ENCODE data around the gene DIS3L2. TPM values are rescaled to one million over a fixed set of nuclear protein-coding genes. Genes with fewer than 3 reads are reported as not detected.
"Not testable (repeated sequence)": the region's sequence is repeated elsewhere in the genome, so short reads cannot be mapped to it uniquely, and the experiment has no call there.

Gene DIS3L2
- total RNA-seq, 2 experiments from 2014 or later, result 30.6 to 33.7 TPM

DNA sequence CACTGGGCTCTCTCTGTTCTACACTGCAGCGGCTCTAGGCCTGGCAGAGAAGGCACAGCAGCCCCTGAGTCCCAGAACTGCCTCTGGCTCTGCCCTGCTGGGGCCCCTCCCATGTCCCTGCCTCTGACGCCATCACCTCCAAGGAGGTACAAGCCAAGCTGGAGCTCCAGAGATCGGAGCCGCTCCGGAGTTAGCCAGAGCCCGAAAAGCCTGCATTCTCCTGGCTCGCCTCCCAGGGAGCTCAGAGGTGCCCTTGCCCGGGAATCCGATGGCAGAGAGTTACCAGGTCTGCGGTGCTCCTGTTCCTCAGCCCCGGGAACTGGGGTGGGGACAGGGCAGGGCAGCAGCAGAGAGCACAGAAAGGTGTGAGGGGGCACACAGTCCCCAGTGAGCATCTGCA is 370.1 kb downstream of the DIS3L2 start:
- CTCF ChIA-PET, POLR2A ChIA-PET: not testable (repeated sequence)

DNA sequence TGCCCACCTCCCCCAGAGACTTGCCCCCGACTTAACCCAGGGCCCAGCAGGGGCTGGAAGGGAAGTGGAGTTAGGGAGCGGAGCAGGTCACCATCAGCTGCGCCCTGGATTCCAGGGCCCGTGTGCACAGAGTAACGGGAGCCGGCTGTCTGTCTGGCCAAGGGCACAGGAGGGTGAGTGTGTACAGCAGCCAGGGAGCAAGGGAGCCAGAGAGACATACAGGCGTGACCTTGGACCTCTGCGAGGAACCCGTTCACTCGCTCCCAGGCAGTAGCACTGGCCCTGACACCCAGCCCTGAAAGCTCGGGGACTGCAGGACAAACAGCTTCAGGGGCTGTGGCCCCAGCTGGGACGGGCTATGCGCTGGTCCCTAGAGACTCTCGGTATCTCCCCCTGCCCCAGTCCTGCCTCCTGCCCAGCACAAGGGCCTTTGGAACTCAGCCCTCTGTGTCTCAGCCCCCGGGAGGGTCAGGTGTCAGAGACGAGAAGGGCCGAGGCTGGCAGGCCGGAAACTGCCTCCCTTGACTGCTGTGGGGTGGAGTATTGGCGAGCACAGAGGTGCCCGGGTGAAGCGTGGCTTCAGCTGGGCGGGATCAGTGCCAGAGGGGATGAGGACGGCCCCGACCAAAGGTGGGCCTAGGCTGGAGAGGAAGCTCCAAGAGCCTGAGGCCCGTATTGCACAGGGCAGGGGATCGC is 370.9 kb downstream of the DIS3L2 start:
- CTCF ChIA-PET, POLR2A ChIA-PET: not testable (repeated sequence)

DNA sequence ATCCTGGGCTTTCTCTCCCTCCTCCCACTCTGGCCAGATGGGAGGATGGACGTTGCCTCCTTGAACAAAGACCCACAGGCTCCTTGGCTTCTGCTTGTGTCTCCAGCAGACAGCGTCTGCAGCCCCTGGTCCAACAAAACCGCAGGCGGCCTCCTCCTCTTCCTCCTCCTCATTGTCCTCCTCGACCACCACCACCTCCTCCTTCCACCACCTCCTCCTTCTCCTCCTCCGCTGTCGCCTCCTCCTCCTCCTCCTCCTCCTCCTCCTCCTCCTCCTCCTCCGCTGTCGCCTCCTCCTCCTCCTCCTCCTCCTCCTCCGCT is 371.4 kb downstream of the DIS3L2 start:
- POLR2A ChIA-PET, result no interaction called here
- CTCF ChIA-PET, result no interaction called here

DNA sequence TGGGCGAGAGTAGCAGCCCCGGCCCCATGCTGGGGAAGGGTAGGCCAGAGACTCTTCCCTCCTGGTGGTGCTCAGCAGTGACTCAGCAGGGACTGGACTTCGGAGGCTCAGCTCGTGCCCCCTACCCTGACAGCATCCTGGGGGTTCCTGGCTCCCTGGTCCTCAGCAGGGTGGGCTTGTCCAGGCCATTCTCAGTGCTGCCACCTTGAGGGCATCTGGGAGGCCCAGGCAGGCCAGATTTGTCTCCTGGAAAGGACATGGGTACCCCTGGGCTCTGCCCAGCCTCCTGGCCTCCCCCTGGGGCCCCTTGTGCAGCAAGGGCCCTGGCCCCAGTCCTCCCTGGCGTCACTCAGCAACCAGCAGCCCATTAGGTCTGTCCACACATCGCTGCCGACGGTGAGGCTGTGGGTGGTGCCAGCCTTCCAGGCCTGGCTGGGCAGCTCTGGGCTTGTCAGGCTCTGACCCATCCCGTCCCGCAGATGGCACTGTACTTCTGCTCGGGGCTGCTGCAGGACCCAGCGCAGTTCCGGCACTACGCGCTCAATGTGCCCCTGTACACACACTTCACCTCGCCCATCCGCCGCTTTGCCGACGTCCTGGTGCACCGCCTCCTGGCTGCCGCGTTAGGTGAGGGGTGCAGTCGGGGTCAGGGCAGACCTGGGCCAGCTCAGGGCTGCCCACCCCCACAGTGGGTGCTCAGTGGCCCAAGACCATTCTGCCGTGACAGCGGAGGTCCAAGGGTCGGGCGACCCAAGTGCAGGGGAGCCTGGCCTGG is 372.0 kb downstream of the DIS3L2 start:
- ChIA-PET CTCF (interaction anchor here (0.8 to 0.9 kb wide), 2 partner anchors 10 to 408 kb away, joined by 3 read pairs; no protein-coding TSS in a partner anchor), POLR2A (no interaction called here)

DNA sequence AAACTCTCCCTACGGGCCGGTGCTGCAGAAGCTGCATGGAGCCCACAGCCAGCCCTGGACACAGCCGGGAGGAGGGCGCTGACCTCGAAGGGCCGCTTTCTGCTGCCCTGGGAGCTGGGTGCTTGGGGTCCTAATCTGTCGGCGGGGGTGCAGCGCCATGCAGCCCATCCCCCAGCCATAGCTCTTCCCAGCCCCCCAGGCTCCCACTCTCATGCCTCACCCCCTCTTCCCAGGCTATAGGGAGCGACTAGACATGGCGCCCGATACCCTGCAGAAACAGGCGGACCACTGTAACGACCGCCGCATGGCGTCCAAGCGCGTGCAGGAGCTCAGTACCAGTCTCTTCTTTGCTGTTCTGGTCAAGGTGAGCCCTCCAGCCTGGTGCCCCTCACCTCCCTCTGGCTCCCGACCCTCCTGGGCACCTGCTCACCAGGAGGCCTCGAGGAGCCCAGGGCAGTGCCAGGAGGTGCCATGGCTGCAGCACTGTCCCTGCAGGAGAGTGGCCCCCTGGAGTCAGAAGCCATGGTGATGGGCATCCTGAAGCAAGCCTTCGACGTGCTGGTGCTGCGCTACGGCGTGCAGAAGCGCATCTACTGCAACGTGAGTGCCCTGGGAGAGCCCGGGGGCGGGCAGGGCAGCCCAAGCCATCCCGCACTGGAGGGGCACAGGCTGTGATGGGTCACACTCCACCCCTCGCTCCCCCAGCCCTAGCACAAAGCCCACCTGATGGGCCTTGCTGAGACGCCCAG is 372.8 kb downstream of the DIS3L2 start:
- CTCF ChIA-PET, result interaction anchor here (0.8 to 0.9 kb wide), 2 partner anchors 11 to 409 kb away, joined by 3 read pairs; no protein-coding TSS in a partner anchor
- POLR2A ChIA-PET, result not testable (repeated sequence)

DNA sequence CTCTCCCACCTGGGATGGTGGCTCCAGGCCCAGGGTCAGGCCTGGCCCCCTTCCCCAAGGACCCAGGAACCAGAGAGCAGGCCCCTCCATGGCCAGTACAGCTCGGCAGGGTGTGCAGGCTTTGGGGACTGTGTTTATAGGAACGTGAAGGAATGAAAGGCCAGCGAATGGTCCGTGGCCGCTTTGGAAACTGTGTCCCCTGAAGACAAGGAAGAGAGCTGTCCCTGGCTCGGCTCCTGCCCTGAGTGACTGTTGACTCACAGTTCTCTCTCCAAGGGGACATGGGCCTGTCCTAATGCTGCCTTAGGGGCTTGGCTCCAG is 373.3 kb downstream of the DIS3L2 start:
- POLR2A ChIA-PET, result not testable (repeated sequence)
- CTCF ChIA-PET, result interaction anchor here (0.7 to 1.8 kb wide), 2 partner anchors 25 to 105 kb away, joined by 3 to 8 read pairs; no protein-coding TSS in a partner anchor

DNA sequence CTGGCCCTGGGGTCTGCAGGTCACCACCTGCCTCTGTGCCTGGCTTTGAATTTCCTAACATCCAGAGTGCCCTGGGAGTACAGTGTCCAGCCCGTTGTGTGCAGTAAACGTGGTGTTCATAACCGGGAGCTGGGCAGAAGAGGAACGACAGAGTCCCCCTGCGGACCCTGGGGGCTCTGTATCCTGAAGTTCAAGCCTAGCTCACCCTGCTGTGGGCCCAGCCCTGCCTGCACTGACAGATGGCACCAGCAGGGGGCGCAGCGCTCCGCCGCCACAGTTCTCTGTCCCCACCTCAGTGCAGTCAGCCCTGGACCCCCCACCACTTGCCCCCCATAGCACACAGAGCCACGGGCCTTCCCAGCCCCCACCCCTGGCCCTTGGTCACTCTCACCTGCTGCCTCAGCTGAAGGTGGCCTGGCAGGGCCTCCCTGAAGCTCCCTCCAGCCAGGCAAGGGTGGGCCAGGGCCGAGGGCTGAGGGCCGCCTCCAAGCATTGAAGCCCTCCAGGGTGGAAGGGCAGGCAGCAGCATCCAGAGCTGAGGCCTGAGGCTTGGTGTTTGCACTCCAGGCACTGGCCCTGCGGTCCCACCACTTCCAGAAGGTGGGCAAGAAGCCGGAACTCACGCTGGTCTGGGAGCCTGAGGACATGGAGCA is 373.8 kb downstream of the DIS3L2 start:
- POLR2A ChIA-PET, result not testable (repeated sequence)
- CTCF ChIA-PET, result interaction anchor here (0.7 to 1.8 kb wide), 4 partner anchors 26 to 187 kb away, joined by 3 to 8 read pairs (median 3); no protein-coding TSS in a partner anchor

DNA sequence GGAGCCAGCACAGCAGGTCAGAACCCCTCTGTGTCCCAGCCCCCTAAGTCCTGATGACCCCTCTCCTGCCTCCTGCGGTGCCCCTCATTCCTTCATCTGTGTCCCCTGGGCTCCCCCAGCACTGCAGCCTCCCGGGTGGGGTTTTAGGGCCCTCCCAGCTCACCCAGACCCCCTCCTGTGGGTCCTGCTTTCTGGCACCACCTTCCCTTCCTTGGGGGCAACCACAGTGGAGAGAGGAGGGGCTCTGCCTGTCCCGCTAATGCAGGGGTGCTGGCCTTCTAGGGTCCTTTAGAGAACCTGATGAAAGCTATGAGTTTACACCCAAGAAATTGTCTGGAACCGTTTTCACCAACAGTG is 374.3 kb downstream of the DIS3L2 start:
- ChIA-PET POLR2A (no interaction called here), CTCF (interaction anchor here (1.0 to 1.8 kb wide), 3 partner anchors 29 to 186 kb away, joined by 3 to 8 read pairs (median 3); no protein-coding TSS in a partner anchor)

DNA sequence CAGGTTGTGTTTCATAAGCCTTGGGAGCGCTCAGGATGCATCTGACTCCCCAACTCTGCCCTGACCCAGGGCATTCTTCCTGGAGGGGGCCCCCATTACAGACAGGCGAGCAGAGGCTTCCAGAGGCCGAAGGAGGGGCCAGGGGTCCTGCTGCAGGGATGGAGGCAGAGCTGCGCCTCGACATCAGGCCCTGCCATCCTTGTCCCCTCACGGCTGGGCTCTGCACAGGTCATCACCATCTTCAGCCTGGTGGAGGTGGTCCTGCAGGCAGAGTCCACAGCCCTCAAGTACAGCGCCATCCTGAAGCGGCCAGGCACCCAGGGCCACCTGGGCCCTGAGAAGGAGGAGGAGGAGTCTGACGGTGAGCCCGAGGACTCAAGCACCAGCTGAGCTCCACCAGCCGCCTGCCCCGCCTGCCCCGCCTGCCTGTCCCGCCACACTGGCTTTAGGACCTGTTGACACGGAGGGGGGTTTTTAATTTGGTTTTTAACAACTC is 374.8 kb downstream of the DIS3L2 start:
- ChIA-PET CTCF (interaction anchor here (1.0 to 1.8 kb wide), 2 partner anchors 104 to 186 kb away, joined by 3 to 8 read pairs; no protein-coding TSS in a partner anchor), POLR2A (no interaction called here)

DNA sequence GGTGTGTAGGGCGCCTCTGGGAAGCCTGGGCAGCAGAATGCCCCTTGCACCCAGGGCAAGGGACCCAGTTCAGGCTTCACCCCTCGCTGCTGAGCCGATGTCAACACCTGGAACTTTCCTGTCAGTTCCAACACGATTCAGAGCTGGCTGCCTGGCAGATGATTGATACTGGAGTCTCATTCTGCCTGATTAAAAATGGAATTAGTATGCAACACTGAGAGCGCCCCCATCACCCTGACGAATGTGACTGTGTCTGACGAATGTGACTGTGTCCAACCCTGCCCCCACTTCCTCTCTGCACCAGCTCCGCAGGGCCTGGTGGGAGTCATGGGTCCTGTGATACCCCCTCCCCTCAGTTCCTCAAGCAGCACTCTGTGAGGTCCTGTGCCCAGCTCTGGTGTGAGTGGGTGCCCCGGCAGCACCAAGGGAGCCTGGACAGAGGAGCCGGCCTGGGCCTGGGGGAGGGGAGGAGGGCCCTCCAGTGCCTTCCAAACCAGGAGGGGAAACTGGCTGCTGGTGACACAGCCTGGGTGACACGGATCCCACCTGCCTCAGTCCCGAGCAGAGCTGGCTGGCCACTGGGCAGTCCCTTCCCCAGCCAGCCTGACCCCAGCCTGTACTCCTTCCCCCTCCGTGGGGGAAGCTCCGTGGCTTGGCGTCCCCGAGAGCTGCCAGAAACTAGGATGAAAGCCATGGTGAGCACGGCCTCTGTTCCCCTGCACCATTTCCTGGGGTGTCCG is 375.6 kb downstream of the DIS3L2 start:
- ChIA-PET CTCF (interaction anchor here (0.6 kb wide), 1 partner anchor 458 kb away, joined by 4 read pairs; no protein-coding TSS in a partner anchor), POLR2A (no interaction called here)

DNA sequence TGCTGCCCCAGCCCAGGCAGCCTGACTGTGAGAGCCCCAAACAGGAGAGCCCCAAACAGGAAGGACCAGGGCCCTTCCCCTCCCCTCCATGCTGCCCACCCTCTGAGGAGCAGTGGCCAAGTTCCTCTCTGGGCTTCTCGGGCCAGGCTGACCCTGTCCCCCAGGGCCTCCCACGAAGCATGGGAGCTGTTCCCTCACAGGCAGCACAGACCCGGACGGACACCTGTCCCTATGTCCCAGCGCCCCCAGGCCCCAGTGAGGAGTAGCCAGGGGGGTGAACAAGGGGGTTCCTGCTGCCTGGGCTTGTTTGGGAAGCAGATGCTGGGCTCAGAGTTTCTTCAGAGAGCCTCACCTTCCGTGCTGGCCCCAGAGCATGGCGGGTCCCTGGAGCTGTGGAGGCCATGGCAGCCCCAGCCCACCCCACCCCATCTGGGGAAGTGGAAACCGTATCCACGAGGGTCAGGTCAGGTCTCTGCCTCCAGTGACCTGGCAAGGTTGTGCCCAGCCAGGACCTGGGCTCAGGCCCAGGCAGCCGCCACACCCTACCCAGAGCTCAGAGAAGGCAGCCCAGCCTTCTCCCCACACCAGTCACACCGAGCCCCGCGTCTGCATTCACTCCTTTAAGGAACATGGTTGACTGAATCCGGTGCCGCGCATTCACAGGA is 376.7 kb downstream of the DIS3L2 start:
- POLR2A ChIA-PET, result not testable (repeated sequence)

DNA sequence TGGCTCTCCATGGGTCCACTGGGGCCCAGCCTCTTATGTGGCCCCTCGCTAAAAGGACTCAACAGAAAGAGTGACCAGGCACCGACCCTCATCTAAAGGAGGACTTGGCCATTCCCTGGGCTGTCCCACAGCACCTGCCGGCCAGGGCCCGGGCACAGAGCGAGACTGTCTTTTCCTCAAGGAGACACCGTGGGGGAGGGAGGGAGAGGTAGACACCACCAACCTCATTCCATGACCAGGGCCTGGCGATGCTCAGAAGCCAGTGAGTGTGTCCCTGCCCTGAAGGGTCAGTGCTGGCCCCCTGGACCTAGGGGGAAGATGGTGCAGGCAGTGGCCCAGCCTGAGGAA is 377.2 kb downstream of the DIS3L2 start:
- ChIA-PET CTCF (no interaction called here), POLR2A (no interaction called here)

More for the DNA sequence above, 376.7 kb downstream of the DIS3L2 start:
- CTCF ChIA-PET, result interaction anchor here (0.6 kb wide), 1 partner anchor 459 kb away, joined by 4 read pairs; no protein-coding TSS in a partner anchor

DNA sequence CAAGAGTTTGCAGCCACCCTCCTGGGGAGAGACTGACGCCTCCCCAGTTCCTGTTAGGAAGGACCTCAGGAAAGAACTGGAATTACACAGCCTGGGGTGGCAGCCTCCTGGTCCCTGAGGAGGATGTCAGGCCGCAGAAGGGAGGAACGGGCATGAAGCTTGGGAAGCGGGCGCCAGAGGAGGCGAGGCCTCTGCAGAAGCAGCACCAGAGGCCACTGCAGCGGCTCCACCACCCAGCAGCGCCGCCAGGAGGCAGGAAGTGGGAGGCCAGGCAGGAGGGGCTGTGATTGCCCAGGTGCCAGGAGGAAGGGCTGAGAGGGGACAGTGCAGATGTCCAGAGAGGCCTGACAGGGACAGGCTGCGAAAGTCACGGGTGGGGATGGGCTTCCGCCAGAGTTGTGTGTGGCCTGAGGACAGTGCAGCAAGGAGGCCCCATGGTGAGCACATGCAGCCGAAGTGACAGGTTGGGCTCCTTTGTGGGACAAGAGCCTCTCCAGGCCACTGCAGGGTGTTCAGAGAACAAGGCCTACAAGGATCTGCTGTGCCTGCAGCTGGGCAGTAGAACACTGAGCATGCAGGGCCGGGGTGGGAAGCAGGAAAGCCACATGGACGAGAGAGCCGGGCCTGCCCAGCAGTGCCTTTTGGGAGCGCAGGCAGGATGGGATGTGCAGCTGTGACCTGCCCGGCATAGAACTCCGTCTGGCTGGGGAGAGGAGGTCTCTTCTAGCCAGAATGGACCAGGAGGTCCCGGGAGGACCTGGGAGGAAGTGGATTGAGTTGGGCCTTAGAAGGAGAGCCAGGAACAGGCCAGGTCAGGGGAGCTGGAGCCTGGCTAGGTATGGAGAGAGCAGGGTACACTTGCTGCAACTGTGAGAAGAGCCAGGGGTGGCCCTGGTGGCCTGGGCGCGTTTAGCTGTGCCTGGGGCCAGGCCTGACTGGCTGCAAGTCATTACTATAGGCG is 377.9 kb downstream of the DIS3L2 start:
- ChIA-PET CTCF (no interaction called here), POLR2A (no interaction called here)

DNA sequence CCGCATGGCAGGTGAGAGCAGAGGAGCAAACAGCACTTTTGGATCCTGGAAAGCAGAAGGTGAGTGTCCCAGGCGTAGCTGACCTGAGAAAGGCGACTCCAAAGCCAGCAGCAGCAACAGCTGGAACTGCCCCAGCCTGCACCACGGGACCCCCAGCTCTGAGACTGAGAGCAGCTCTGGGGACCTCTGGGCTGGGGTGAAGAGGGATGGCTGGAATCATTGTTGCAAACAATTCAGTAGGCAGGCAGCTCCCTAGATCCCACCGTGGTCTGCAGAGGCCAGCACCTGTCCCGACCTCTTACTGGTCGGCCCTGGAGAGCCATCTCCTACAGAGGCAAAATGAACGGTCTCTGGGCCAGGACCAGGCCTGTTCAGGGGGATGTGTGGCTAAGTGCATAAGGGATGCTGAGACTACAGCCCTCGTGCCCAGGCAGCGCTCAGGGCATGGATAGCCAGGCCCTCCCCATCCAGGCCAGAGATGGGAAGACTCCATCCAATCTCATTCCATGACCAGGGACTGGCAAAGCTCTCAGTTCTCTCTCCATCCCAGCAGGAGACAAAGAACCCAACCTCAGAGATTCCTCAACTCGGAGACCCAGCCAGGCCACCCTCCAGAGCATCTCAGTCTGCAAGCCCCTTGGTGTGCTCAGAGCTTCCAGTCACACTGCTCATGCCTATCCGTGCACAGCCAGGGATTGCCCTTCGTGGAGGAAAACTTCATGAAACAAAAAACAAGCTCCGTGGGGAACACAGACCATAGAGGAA is 378.8 kb downstream of the DIS3L2 start:
- ChIA-PET POLR2A (no interaction called here), CTCF (interaction anchor here (1.1 to 1.3 kb wide), 2 partner anchors 13 to 440 kb away, joined by 3 to 8 read pairs; no protein-coding TSS in a partner anchor)

DNA sequence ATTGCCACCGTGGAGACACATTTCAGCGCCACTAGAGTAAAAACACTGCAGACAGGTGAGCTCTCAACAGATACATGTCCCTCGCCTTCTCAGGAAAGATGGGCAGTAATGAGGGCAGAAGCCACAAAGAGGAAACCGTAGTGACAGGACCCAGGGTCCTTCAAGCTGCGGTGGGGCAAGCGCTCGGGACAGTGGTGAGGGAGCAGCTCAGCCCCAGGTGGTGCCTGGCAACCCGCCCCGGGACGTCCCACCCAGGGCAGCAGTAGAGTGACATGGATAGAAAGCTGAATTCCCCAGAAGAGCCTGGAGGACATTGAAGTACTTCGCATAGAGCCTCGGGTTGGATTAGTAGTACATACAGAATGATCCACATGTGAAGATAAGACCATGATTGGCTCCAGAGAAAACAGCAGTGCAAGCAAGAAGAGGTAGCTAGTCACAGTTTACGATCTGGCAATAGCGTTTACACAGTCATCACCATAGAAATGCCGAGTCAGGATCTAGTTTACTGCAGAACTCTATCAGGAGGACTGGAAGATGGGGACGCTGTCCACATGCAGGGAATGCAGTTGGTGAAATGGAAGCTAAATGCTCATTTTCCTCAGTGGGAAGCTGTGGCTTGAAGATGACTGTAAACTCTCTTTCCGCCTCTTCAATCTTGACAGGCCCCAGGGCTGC is 379.7 kb downstream of the DIS3L2 start:
- ChIA-PET CTCF (interaction anchor here (1.1 to 1.3 kb wide), 2 partner anchors 14 to 440 kb away, joined by 3 to 8 read pairs; no protein-coding TSS in a partner anchor), POLR2A (no interaction called here)

DNA sequence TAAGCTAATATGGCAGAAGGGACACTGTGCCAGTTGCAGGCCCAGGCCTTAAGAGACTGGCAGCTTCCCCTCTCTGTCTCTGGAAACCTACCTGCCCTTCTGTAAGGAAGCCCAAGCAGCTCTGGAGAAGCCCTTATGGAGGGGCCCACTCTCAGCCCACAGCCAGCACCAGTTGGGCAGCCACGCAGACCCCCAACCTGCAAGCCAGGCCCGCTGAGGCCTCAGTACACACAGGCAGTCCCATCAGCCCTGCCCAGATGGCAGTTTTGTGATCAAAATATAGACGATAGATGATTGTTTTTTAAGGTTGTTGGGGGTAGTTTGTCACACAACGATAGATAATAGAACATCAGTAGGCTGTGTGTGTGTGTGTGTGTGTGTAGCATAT is 380.2 kb downstream of the DIS3L2 start:
- ChIA-PET POLR2A (no interaction called here), CTCF (interaction anchor here (1.1 to 1.3 kb wide), 2 partner anchors 15 to 441 kb away, joined by 3 to 8 read pairs; no protein-coding TSS in a partner anchor)
